ENCODE measurements around the gene BRF1.
"Not testable (repeated sequence)": the region's sequence is repeated elsewhere in the genome, so short reads cannot be mapped to it uniquely, and the experiment has no call there.

The BRF1 gene

DNA sequence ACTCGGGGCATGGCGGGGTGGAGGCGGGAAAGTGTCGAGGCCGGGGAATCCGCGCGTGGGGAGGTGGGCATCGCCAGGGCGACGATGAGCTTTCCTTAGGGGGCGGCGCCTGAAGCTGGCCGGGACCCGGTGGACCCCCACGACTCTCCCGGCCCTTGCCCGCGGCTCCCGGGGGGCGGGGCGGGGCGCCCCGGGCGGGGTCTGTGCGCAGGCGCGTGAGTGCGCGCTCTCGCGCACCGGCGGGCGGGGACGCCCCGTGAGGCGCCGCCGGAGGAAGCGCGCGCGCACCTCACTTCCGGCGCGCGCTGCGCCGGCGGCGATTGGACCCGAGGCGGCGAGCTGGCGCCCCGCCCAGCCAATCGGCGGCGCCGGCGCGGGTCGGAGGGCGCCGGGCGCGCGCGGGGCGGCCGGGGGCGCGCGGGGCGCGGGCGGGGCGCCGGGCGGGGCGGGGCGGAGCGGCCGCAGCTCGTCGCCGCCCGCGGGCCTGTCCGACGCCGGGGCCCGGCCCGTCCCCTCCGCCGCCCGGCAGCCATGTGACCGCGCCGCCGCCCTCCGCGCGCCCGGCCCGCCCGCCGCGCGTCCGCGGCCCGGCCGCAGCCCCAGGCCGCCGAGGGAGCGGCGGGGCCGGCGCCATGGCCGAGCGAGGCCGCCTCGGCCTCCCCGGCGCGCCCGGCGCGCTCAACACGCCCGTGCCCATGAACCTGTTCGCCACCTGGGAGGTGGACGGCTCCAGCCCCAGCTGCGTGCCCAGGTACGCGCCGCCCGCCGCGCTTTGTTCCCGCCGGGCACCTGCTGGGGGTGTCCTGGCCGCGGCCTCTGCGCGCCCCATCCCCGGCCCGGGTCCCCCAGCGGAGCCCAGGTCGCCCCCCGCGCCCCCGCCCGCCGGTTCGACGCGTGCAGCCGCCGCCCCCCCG, 13.7 kb upstream of the BRF1 start, which contains the start of gene PACS2:
PACS2 (plus strand) TSS at position 462 of the 914 bp plus-strand sequence; CDS start at position 633, 171 bp downstream.
- Mint-ChIP-seq H3K27me3 (ENCODE audit: low read depth) (peaks cover 4% of the 10 kb centered on the region), H3K4me1 (ENCODE audit: low read depth) (peaks cover 12% of the 10 kb centered on the region), H3K27ac (peak within 1 kb of the TSS; percentile 87), H3K36me3 (ENCODE audit: low read depth) (peaks cover under 1% of the 10 kb centered on the region), H3K9me3 (no peaks in the 10 kb centered on the region), H3K4me3 (peak within 1 kb of the TSS; percentile 88)
- DNase-seq (ENCODE audit: low spot score), result peak; percentile 85

DNA sequence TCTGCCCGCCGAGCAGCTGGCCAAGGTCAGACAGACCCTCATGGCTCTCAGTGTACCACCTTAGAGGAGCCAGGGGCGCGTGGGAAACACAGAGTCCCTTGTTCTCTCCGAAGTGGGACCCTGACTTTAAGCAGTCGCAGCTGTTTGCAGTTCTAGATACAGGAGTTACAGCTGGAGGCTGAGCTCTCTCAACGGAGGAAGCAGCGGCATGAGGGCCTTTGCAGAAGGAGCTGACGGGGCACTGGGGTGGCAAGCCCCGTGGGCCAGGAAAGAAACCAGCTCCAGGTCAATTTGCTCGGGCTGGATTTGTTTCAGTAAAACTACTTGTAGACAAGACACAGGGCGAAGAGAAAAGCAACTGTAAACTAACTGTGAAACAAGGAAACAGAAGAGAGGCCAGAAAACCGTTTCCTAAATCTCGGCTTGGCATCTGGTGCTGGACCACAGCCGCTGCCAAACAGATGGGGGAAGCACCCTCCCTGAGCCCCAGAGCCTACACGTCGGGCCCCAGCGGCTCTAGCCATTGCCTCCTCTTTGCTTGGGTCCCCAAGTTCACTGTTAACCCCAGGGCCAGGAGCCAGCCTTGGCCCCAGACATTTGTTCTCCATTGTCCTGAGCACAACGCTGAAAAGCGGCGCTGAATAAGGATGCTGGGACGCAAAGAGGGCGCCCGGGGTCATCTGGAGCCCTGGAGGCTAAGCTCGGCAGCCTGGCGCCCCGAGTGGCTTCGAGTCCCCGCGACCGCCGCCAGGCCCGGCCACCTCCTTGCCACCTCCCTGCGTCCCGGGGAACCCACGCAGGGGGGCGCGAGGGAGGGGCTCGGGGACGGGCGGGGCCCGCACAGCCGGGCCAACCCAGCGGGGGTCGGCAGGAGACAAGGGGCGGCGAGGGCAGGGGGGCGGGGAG, 12.8 kb upstream of the BRF1 start:
- peak overlapping the region; percentile 87 for H3K27ac Mint-ChIP-seq
- H3K36me3 Mint-ChIP-seq (ENCODE audit: low read depth), result no peaks in the 10 kb centered on the region
- H3K4me1 Mint-ChIP-seq (ENCODE audit: low read depth), result peaks cover 9% of the 10 kb centered on the region
- DNase-seq (ENCODE audit: low spot score), result peak; percentile 23
- peak overlapping the region; percentile 86 for H3K4me3 Mint-ChIP-seq
- peaks cover 4% of the 10 kb centered on the region for H3K27me3 Mint-ChIP-seq (ENCODE audit: low read depth)
- no peaks in the 10 kb centered on the region for H3K9me3 Mint-ChIP-seq

DNA sequence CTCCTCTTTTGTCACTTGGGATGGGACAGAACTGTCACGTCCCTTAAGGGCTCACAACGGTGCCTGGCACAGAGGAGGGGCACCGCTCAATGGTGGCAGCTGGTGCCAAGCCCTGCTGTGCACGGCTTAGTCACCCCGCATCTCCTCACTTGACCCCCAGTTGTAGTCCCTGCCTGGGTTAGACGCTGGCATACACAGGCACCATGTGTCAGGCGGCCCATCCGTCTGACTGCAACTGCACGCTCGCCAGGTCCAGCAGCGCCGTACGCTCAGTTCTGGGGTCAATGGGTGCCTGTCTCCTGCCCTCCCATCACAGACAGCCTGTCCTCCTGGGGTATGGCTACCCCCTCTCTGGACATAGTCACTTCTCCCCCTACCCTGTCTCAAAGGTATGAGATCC, 12.2 kb upstream of the BRF1 start:
- H3K36me3 Mint-ChIP-seq (ENCODE audit: low read depth), result no peaks in the 10 kb centered on the region
- no peaks in the 10 kb centered on the region for H3K9me3 Mint-ChIP-seq
- peaks cover 4% of the 10 kb centered on the region for H3K27me3 Mint-ChIP-seq (ENCODE audit: low read depth)
- no peak for DNase-seq (ENCODE audit: low spot score)
- no peak overlapping the region for H3K4me3 Mint-ChIP-seq
- H3K27ac Mint-ChIP-seq, result no peak overlapping the region
- H3K4me1 Mint-ChIP-seq (ENCODE audit: low read depth), result peaks cover 9% of the 10 kb centered on the region

DNA sequence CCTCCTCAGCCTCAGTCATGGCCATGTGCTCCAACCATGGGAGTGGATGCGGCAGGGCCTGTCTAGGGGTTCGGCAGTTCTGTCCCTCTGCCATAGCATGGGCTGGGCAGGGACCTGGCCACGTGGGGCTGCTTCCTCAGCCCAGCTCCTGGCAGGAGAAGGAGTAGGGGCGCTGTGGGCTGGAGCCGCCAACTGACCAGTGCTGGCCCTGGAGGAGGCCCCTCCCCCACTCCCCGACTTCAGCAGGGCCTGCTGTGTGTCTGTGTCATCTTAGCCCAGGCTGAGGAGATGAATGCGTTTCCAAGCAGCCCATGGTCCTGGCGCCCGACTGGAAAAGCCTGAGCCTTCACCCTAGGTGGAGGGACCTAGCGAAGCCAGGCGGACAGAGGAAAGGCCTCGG, 11.0 kb upstream of the BRF1 start:
- peaks cover 4% of the 10 kb centered on the region for H3K27me3 Mint-ChIP-seq (ENCODE audit: low read depth)
- peaks cover 2% of the 10 kb centered on the region for H3K36me3 Mint-ChIP-seq (ENCODE audit: low read depth)
- H3K4me3 Mint-ChIP-seq, result no peak overlapping the region
- no peaks in the 10 kb centered on the region for H3K9me3 Mint-ChIP-seq
- H3K4me1 Mint-ChIP-seq (ENCODE audit: low read depth), result peaks cover 9% of the 10 kb centered on the region
- H3K27ac Mint-ChIP-seq, result no peak overlapping the region
- DNase-seq (ENCODE audit: low spot score), result no peak

DNA sequence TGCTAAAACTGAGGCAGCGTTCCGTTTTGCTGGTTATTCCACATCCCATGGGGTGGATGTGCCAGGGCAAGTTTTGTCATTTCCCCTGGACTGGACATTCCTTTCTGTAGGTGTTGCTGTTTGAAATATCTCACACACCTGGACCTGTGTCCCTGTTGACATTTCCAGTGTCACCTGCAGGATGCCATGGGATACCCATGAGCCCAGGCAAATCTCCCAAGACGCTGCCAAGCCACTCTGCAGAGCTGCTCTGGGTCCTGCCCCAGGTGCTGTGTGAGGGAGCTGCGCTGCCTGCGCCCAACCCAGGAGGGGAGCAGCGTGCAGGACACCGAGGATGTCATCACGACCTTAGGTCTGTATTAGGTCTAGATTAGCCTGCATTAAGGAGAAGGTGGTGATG, 8.6 kb upstream of the BRF1 start:
- no peak for DNase-seq (ENCODE audit: low spot score)
- Mint-ChIP-seq H3K27me3 (ENCODE audit: low read depth) (no peaks in the 10 kb centered on the region), H3K36me3 (ENCODE audit: low read depth) (peaks cover 4% of the 10 kb centered on the region), H3K9me3 (no peaks in the 10 kb centered on the region), H3K27ac (no peak overlapping the region), H3K4me1 (ENCODE audit: low read depth) (peaks cover 13% of the 10 kb centered on the region), H3K4me3 (no peak overlapping the region)

DNA sequence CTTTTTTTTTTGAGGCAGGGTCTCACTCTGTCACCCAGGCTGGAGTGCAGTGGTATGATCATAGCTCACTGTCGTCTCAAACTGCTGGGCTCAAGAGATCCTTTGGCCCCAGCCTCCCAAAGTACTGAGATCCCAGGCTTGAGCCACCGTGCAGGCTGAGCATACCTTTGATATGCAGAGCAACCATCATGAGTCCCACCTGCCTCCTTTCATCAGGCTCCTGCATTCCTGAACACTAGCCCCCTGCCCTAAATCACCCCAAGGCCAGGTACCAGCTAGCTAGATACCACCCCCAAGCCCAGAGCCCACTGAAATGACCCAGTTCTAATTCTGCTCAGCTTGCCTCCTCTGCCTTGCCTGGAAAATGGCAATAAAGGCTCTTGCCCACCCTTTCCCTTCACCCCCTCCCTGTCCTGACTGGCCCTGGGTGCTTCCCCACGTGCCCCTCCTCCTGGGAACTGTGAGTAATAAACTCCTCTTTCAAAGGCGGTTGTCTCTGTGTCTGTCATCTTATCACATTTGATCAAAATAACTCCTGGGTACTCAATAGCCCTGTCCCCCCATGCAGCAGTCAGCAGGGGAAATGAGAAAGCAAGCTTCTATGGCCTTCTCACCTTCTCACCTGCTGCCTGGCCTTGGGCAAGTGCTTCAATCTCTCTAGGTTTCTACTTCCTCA, 6.4 kb upstream of the BRF1 start:
- Mint-ChIP-seq H3K36me3 (ENCODE audit: low read depth) (peaks cover 9% of the 10 kb centered on the region), H3K27ac (no peak overlapping the region), H3K4me3 (no peak overlapping the region), H3K27me3 (ENCODE audit: low read depth) (no peaks in the 10 kb centered on the region), H3K4me1 (ENCODE audit: low read depth) (peaks cover 12% of the 10 kb centered on the region), H3K9me3 (no peaks in the 10 kb centered on the region)
- no peak for DNase-seq (ENCODE audit: low spot score)

DNA sequence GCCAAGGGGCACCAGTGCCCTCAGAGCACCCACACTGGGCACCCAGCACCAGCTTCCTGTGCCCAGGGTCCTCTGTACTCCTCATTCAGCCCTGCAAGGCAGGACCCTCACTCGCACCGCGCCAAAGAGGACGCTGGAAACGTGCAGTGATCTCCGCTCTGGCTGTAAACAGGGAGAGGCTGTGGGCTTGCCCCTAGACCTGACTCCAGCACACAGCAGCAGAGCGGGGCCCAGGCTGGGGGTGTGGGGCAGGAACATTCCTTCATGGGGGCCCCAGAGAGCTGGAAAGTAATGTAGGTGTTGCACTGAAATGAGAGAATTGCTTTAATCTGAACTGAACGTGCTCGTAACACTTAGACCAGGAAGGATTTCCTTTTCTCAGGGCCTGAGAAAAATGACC, 5.0 kb upstream of the BRF1 start:
- Mint-ChIP-seq H3K4me1 (ENCODE audit: low read depth) (peaks cover 14% of the 10 kb centered on the region), H3K27ac (no peak overlapping the region), H3K9me3 (no peaks in the 10 kb centered on the region), H3K4me3 (no peak overlapping the region), H3K36me3 (ENCODE audit: low read depth) (peaks cover 9% of the 10 kb centered on the region), H3K27me3 (ENCODE audit: low read depth) (no peaks in the 10 kb centered on the region)
- DNase-seq (ENCODE audit: low spot score), result no peak

DNA sequence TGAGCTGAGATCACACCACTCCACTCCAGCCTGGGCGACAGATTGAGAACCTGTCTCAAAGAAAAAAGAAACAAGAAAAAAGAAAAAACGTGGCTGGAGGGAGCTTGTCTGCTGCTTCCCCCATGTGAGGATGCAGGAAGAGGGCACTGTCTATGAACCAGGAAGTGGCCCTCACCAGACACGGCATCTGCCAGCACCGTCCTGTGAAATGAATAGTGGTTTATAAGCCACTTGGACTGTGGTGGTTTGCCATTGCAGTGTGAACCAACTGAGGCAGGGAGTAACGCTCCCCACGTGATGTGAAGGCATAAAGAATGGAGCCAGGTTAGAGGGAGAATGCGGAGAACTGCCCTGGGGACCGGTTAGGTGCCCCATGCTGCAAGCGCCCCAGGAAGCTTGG, 4.5 kb upstream of the BRF1 start:
- DNase-seq (ENCODE audit: low spot score), result no peak
- Mint-ChIP-seq H3K27me3 (ENCODE audit: low read depth) (no peaks in the 10 kb centered on the region), H3K27ac (peak overlapping the region; percentile 77), H3K36me3 (ENCODE audit: low read depth) (peaks cover 9% of the 10 kb centered on the region), H3K4me1 (ENCODE audit: low read depth) (peaks cover 14% of the 10 kb centered on the region), H3K4me3 (peak overlapping the region; percentile 44), H3K9me3 (no peaks in the 10 kb centered on the region)

DNA sequence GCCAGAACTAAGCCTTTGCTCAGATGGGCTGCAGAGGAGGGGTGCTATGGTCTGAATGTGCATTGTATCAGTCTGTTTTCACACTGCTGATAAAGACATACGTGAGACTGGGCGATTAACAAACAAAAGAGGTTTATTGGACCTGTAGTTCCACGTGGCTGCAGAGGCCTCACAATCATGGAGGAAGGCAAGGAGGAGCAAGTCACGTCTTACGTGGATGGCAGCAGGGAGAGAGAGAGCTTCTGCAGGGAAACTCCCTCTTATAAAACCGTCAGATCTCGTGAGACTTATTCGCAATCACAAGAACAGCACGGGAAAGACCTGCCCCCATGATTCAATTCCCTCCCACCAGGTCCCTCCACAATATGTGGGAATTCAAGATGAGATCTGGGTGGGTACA, 3.8 kb upstream of the BRF1 start:
- Mint-ChIP-seq H3K4me1 (ENCODE audit: low read depth) (peaks cover 17% of the 10 kb centered on the region), H3K27ac (peak overlapping the region; percentile 77), H3K27me3 (ENCODE audit: low read depth) (no peaks in the 10 kb centered on the region), H3K9me3 (peaks cover 1% of the 10 kb centered on the region), H3K36me3 (ENCODE audit: low read depth) (peaks cover 13% of the 10 kb centered on the region), H3K4me3 (no peak overlapping the region)
- DNase-seq (ENCODE audit: low spot score), result no peak

DNA sequence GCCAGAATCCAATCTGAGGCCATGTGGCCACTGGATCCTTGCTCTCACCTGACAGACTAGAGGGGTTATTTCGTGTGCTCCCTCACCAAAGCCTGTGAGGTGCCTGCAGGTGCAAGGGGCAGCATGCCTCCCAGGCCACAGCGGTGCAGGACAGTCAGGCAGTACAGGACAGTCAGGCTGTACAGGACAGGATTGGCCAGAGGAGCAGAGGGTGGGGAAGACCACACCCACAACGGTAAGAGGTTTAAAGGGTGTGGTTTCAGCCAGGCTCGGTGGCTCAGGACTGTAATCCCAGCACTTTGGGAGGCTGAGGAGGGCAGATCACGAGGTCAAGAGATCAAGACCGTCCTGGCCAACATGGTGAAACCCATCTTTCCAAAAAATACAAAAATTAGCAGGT, 3.1 kb upstream of the BRF1 start:
- H3K9me3 Mint-ChIP-seq, result peaks cover 5% of the 10 kb centered on the region
- DNase-seq (ENCODE audit: low spot score), result no peak
- H3K27me3 Mint-ChIP-seq (ENCODE audit: low read depth), result no peaks in the 10 kb centered on the region
- peaks cover 15% of the 10 kb centered on the region for H3K36me3 Mint-ChIP-seq (ENCODE audit: low read depth)
- peaks cover 23% of the 10 kb centered on the region for H3K4me1 Mint-ChIP-seq (ENCODE audit: low read depth)
- H3K4me3 Mint-ChIP-seq, result no peak overlapping the region
- H3K27ac Mint-ChIP-seq, result no peak overlapping the region

DNA sequence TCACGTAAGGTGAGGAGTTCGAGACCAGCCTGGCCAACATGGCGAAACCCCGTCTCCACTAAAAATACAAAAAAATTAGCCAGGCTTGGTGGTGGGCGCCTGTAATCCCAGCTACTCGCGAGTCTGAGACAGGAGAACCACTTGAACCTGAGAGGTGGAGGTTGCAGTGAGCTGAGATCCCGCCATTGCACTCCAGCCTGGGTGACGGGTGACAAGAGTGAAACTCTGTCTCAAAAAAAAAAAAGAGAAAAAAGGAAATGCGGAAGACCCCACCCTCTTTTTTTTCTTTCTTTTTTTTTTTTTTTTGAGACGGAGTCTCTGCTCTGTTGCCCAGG, 1.1 kb upstream of the BRF1 start:
- not testable (repeated sequence) for H3K9me3 Mint-ChIP-seq; DNase-seq (ENCODE audit: low spot score); H3K27me3 Mint-ChIP-seq (ENCODE audit: low read depth); H3K27ac Mint-ChIP-seq
- H3K36me3 Mint-ChIP-seq (ENCODE audit: low read depth), result peaks cover 13% of the 10 kb centered on the region
- H3K4me1 Mint-ChIP-seq (ENCODE audit: low read depth), result peaks cover 27% of the 10 kb centered on the region
- H3K4me3 Mint-ChIP-seq, result peak overlapping the region; percentile 93

DNA sequence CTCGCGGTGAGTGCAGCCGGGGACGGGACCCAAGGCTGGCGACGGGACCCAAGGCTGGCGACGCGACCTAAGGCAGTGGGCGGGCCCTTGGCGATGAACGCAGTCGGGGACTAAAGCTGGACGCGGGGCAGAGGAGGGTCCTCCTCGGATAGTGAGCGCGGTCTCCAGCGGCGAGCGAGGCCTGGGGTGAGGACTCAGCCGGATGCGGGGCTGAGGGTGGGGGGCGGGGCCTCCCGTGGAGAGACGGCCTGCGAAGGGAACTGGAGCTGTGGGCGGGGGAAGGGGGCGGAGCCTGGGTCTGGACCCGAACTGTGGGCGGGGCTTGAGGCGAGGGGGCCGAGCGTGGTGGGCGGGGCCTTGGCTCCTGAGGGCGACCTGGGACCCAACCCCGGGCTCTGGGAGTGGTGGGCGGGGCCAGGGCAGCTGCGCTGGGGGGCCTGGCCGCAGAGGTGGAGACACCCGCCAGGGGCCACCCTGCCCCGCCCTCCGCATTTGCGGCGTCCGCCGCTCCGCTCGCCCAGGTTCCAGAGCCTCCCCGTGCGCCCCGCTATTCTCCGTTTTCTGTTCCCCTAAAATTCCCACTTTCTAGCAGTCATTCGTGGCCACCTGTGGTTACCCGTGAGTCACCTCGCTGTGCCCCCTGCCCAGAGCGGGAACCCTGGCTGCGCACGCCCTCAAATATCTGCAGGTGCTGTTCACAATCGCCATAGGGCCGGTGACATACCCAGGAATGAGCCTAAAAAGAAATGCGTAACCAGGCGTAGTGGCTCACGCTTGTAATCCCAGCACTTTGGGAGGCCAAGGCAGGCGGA, 508 bp upstream of the BRF1 start:
- Mint-ChIP-seq H3K4me1 (ENCODE audit: low read depth) (peaks cover 27% of the 10 kb centered on the region), H3K27ac (peak overlapping the region; percentile 94), H3K36me3 (ENCODE audit: low read depth) (peaks cover 16% of the 10 kb centered on the region), H3K9me3 (peaks cover 5% of the 10 kb centered on the region), H3K4me3 (peak overlapping the region; percentile 93), H3K27me3 (ENCODE audit: low read depth) (no peaks in the 10 kb centered on the region)
- DNase-seq (ENCODE audit: low spot score), result peak; percentile 97

Data from T-helper 2 cell treated with Interferon-gamma antibody and Interleukin-4, amounts not matched to agents 5 μg/mL and 100 μg/mL, for 36 hours (primary cell).